ENCODE results near the gene OR4S2. TPM values are rescaled to one million over a fixed set of nuclear protein-coding genes. Genes with fewer than 3 reads are reported as not detected.

The OR4S2 gene
- total RNA-seq, 2 donors from 2014 or later, result not detected

Other genes starting within 250 kb of the OR4S2 start
- not detected for gene OR4C15, start 93.9 kb upstream of the OR4S2 start, total RNA-seq
- gene OR4C16, start 76.2 kb upstream of the OR4S2 start, total RNA-seq, result not detected
- gene OR4C11, start 40.7 kb upstream of the OR4S2 start, total RNA-seq, result not detected
- gene OR4P4, start 13.2 kb upstream of the OR4S2 start, total RNA-seq, result not detected
- not detected for gene OR4C6, start 13.9 kb downstream of the OR4S2 start, total RNA-seq
- gene OR5D13, start 125.1 kb downstream of the OR4S2 start, total RNA-seq, result not detected
- gene OR5D14, start 147.2 kb downstream of the OR4S2 start, total RNA-seq, result not detected
- gene OR5L1, start 163.0 kb downstream of the OR4S2 start, total RNA-seq, result not detected
- gene OR5D18, start 171.3 kb downstream of the OR4S2 start, total RNA-seq, result not detected
- not detected for gene OR5L2, start 178.9 kb downstream of the OR4S2 start, total RNA-seq
- not detected for gene OR5D16, start 190.4 kb downstream of the OR4S2 start, total RNA-seq
- 1 to 10 TPM in 1 of 2 donors, not detected in 1; 2.2 TPM for gene TRIM51, start 235.0 kb downstream of the OR4S2 start, total RNA-seq